GM12878 (cell line): Measurements from ENCODE around the gene BRD1.

Experiments used
- BCLAF1 ChIP-seq: fragments of 450-650 bp; IDR thresholded peaks from 2 replicates; pipeline ENCODE4 v1.6.1; 2017; ENCODE audit warnings: antibody characterized with exemption, mild to moderate bottlenecking, moderate library complexity
- CTCF ChIP-seq, 3 experiments: IDR thresholded peaks in 2 of 3; conservative IDR thresholded peaks in 1 of 3; 2 replicates each; pipeline ENCODE4 v1.5.1; 2011; ENCODE audit warnings: low read depth in 3 of 3, low read length in 3 of 3, mild to moderate bottlenecking in 3 of 3, control low read depth in 2 of 3, moderate library complexity in 2 of 3, inconsistent platforms in 1 of 3, mixed read lengths in 1 of 3; ENCODE audit not compliant: control insufficient read depth in 2 of 3, insufficient read depth in 1 of 3; ENCODE audit errors: extremely low read depth in 1 of 3
- EZH2 ChIP-seq: IDR thresholded peaks from 2 replicates; pipeline ENCODE4 v1.6.1; 2012; ENCODE audit warnings: low read depth, mild to moderate bottlenecking, control low read depth, inconsistent platforms, low read length, borderline replicate concordance; ENCODE audit not compliant: control insufficient read depth
- GABPA ChIP-seq: IDR thresholded peaks from 2 replicates; pipeline ENCODE4 v1.6.1; 2014; ENCODE audit warnings: antibody characterized with exemption, low read depth, mild to moderate bottlenecking, inconsistent platforms
- HDAC6 ChIP-seq: fragments of 200-600 bp; sonication (generic); IDR thresholded peaks from one replicate; pipeline ENCODE4 v1.8.0; 2017; ENCODE audit warnings: antibody characterized with exemption; ENCODE audit not compliant: unreplicated experiment
- MAX ChIP-seq: IDR thresholded peaks from 2 replicates; pipeline ENCODE4 v1.6.1; 2012; ENCODE audit warnings: low read depth, low read length, improper control_type of control experiment
- POLR2AphosphoS5 ChIP-seq: IDR thresholded peaks from 2 replicates; pipeline ENCODE4 v1.6.1; 2011; ENCODE audit warnings: mild to moderate bottlenecking, low read length, inconsistent platforms
- SP1 ChIP-seq: IDR thresholded peaks from one replicate; pipeline ENCODE4 v1.6.1; 2011; ENCODE audit warnings: low read depth, low read length
- USF2 ChIP-seq: IDR thresholded peaks from 2 replicates; pipeline ENCODE4 v1.6.1; 2011; ENCODE audit warnings: low read depth, low read length, improper control_type of control experiment, borderline replicate concordance
- YY1 ChIP-seq: IDR thresholded peaks from 2 replicates; pipeline ENCODE4 v1.6.1; 2011; ENCODE audit warnings: low read depth, mild to moderate bottlenecking, low read length

- TF ChIP-seq MAX (no peak), HDAC6 (no peak), POLR2AphosphoS5 (no peak), CTCF (IDR thresholded peaks at IDR 0.05 in 2 of 3, conservative IDR thresholded peaks at IDR 0.05 in 1 of 3; ENCODE audit: control insufficient read depth in 2 of 3, extremely low read depth in 1 of 3, insufficient read depth in 1 of 3, low read depth in 3 of 3, low read length in 3 of 3) (no peak), SP1 (no peak), BCLAF1 (no peak), EZH2 (no peak), GABPA (no peak), USF2 (no peak), YY1 (no peak)
Observed at GRCh38 chr22:49787861-49788260, 39.8 kb downstream of the BRD1 start.
